Measurements from ENCODE around the gene LRRC43. TPM values are rescaled to one million over a fixed set of nuclear protein-coding genes. Genes with fewer than 3 reads are reported as not detected.
A peak's percentile ranks its signal among the peaks of the same experiment; 100 is the strongest.

LRRC43 gene
- total and polyA plus RNA-seq, 8 donors, result 1.3 to 2.2 TPM; not detected in 6

GRCh38 chr12:122144885-122145284 lies 38.0 kb upstream of the LRRC43 start:
- intact Hi-C loops (cut with DNase I; ENCODE audit: low total_unique reads), result no loop called here
- 93 to 98% (median 95%) methylated on average over 12 of the region's 12 CpGs for WGBS, 5 donors
- TF ChIP-seq POLR2A (IDR thresholded peaks at IDR 0.05), result no peak
- TF ChIP-seq CTCF (IDR thresholded peaks at IDR 0.05), result no peak
- TF ChIP-seq POLR2AphosphoS5 (IDR thresholded peaks at IDR 0.05), result no peak
- TF ChIP-seq EP300 (IDR thresholded peaks at IDR 0.05), result no peak
- H3K4me3 ChIP-seq, result no peak overlapping the region
- H3K9me3 ChIP-seq, result no peaks in the 10 kb centered on the region
- DNase-seq, result no peak
- H3K27me3 ChIP-seq, result no peaks in the 10 kb centered on the region
- H3K27ac ChIP-seq, result no peak overlapping the region
- H3K36me3 ChIP-seq, result peaks cover 38 to 77% (median 53%) of the 10 kb centered on the region in 4 donors
- H3K4me1 ChIP-seq, result peaks cover 0 to 5% (median 2%) of the 10 kb centered on the region in 4 donors

- WGBS, 5 donors, result 86 to 94% (median 90%) methylated on average over 18 to 23 of the region's 23 CpGs
- no peak for TF ChIP-seq CTCF (IDR thresholded peaks at IDR 0.05)
- no peak for TF ChIP-seq EP300 (IDR thresholded peaks at IDR 0.05)
- TF ChIP-seq POLR2AphosphoS5 (IDR thresholded peaks at IDR 0.05), result no peak
- TF ChIP-seq POLR2A (IDR thresholded peaks at IDR 0.05), result no peak
- Histone ChIP-seq H3K4me1 (peaks cover 0 to 5% (median 2%) of the 10 kb centered on the region in 4 donors), H3K27ac (no peak overlapping the region), H3K36me3 (peaks cover 31 to 69% (median 45%) of the 10 kb centered on the region in 4 donors), H3K4me3 (no peak overlapping the region), H3K27me3 (no peaks in the 10 kb centered on the region), H3K9me3 (no peaks in the 10 kb centered on the region)
- DNase-seq, result no peak
- intact Hi-C loops (cut with DNase I; ENCODE audit: low total_unique reads), result no loop called here
Observed at GRCh38 chr12:122145505-122146330, 37.2 kb upstream of the LRRC43 start.

GRCh38 chr12:122147514-122148290 lies 35.2 kb upstream of the LRRC43 start:
- 79 to 85% (median 81%) methylated on average over 19 to 21 of the region's 21 CpGs for WGBS, 5 donors

More at GRCh38 chr12:122147514-122148290, 35.2 kb upstream of the LRRC43 start:
- Histone ChIP-seq H3K27ac (peak overlapping the region in 2 of 5 donors; percentile 25 to 75), H3K36me3 (peaks cover 11 to 49% (median 25%) of the 10 kb centered on the region in 4 donors), H3K9me3 (no peaks in the 10 kb centered on the region), H3K4me1 (peaks cover 0 to 5% (median 2%) of the 10 kb centered on the region in 4 donors), H3K27me3 (no peaks in the 10 kb centered on the region), H3K4me3 (no peak overlapping the region)
- TF ChIP-seq POLR2A (IDR thresholded peaks at IDR 0.05) (no peak), EP300 (IDR thresholded peaks at IDR 0.05) (no peak), POLR2AphosphoS5 (IDR thresholded peaks at IDR 0.05) (no peak), CTCF (IDR thresholded peaks at IDR 0.05) (no peak)
- DNase-seq, result no peak
- intact Hi-C loops (cut with DNase I; ENCODE audit: low total_unique reads), result no loop called here
